ENCODE measurements around the gene USP48. TPM values are rescaled to one million over a fixed set of nuclear protein-coding genes. Genes with fewer than 3 reads are reported as not detected.

USP48 gene
- total and polyA plus RNA-seq, 2 of the 13 experiments (the other 11 are each of a cell fraction or from before 2014, with no cell fraction given): 30.4 to 30.7 TPM

GRCh38 chr1:21631944-21632887 is 150.7 kb downstream of the USP48 start:
- no peaks in the 10 kb centered on the region for H3K27me3 ChIP-seq (ENCODE audit: control insufficient read depth in 1 of 2, insufficient read depth in 2 of 2, low read length in 2 of 2)
- H3K27ac ChIP-seq (ENCODE audit: extremely low read length, insufficient read depth, low read length): no peak overlapping the region
- POLR2A ChIA-PET: no interaction called here
- CTCF ChIA-PET (ENCODE audit: low intra/inter-chr PET ratio, low total read pairs): no interaction called here
- 47% methylated on average over 12 of the region's 19 CpGs for WGBS (ENCODE audit: low lambda C conversion rate)
- no TSS peak for BruUV-seq (replicated peaks)
- H3K4me2 ChIP-seq (ENCODE audit: low read depth, low read length): no peak overlapping the region
- H3K9ac ChIP-seq (ENCODE audit: insufficient read depth, low read depth, low read length): no peak overlapping the region
- H3K79me2 ChIP-seq (ENCODE audit: insufficient read depth, low read length): no peaks in the 10 kb centered on the region
- peaks cover 2 to 7% of the 10 kb centered on the region in 2 experiments; a peak in 2 of 5 replicates for H3K36me3 ChIP-seq (replicated peaks in 1 of 2; ENCODE audit: control insufficient read depth in 1 of 2, insufficient read depth in 2 of 2, low read length in 2 of 2)
- in situ Hi-C loops (cut with HindIII; ENCODE audit: extremely low pct_ligation_motif_present, low pct_unique_long_range_greater_than_20kb) (no loop called here), intact Hi-C loops (cut with micrococcal nuclease; ENCODE audit: unreplicated experiment) (no loop called here)
- no peak overlapping the region for H2AFZ ChIP-seq (ENCODE audit: low read length)
- DNase-seq (ENCODE audit: low spot score): peak; percentile 52
- peak; percentile 47 for ATAC-seq
- H3K4me1 ChIP-seq (ENCODE audit: insufficient read depth, low read length): peaks cover 32% of the 10 kb centered on the region
- no peaks in the 10 kb centered on the region for H4K20me1 ChIP-seq (ENCODE audit: insufficient read depth, low read length)
- FAIRE-seq: peak; percentile 39
- H3K9me3 ChIP-seq (ENCODE audit: low read length): no peaks in the 10 kb centered on the region
- H3K4me3 ChIP-seq (replicated peaks in 1 of 3; ENCODE audit: insufficient read depth in 1 of 3, low read depth in 2 of 3, low read length in 3 of 3): no peak overlapping the region
- peak; percentile 24; the same call in 1 of the 2 replicates for TF ChIP-seq IKZF5 (CRISPR knock-in tag; IDR thresholded peaks at IDR 0.05)
- TF ChIP-seq RFXAP (CRISPR knock-in tag; IDR thresholded peaks at IDR 0.05; ENCODE audit: borderline replicate concordance): no peak
- TF ChIP-seq GABPA (IDR thresholded peaks at IDR 0.05; ENCODE audit: low read depth, low read length): no peak
- peak; percentile 33; the same call in 1 of the 2 replicates for TF ChIP-seq GABPA (CRISPR knock-in tag; IDR thresholded peaks at IDR 0.05; ENCODE audit: low read depth)
- TF ChIP-seq GABPB1 (CRISPR knock-in tag; IDR thresholded peaks at IDR 0.05): 0 out of 2 replicates have a peak, but pooled peaks have one; percentile 37
- no peak for TF ChIP-seq NFYC (CRISPR knock-in tag; IDR thresholded peaks at IDR 0.05)
- 0 out of 2 replicates have a peak, but pooled peaks have one; percentile 14 for TF ChIP-seq SP5 (CRISPR knock-in tag; IDR thresholded peaks at IDR 0.05; ENCODE audit: borderline replicate concordance, low read depth)
- peak; percentile 44; the same call in 1 of the 2 replicates for TF ChIP-seq TBX2 (CRISPR knock-in tag; IDR thresholded peaks at IDR 0.05; ENCODE audit: borderline replicate concordance)
- TF ChIP-seq SOX13 (IDR thresholded peaks at IDR 0.05): peak; percentile 51; the same call in 1 of the 2 replicates
- peak in 1 of 2 experiments; percentile 85; a peak in 2 of 4 replicates for TF ChIP-seq SOX13 (CRISPR knock-in tag; conservative IDR thresholded peaks at IDR 0.05 in 1 of 2, IDR thresholded peaks at IDR 0.05 in 1 of 2)
- 0 out of 2 replicates have a peak, but pooled peaks have one; percentile 49 for TF ChIP-seq ZBTB4 (CRISPR knock-in tag; IDR thresholded peaks at IDR 0.05; ENCODE audit: borderline replicate concordance)
- TF ChIP-seq ETV5 (CRISPR knock-in tag; IDR thresholded peaks at IDR 0.05; ENCODE audit: borderline replicate concordance): peak; percentile 65; the same call in 1 of the 2 replicates
- TF ChIP-seq ZNF629 (CRISPR knock-in tag; conservative IDR thresholded peaks at IDR 0.05): peak; percentile 95
- TF ChIP-seq SAP130 (CRISPR knock-in tag; IDR thresholded peaks at IDR 0.05; ENCODE audit: low read depth): peak; percentile 71
- 0 out of 2 replicates have a peak, but pooled peaks have one; percentile 27 for TF ChIP-seq ZFP91 (CRISPR knock-in tag; IDR thresholded peaks at IDR 0.05; ENCODE audit: borderline replicate concordance)
